GM18508 (cell line): Measurements from ENCODE around the gene UTP14C.
"Not testable (repeated sequence)": the region's sequence is repeated elsewhere in the genome, so short reads cannot be mapped to it uniquely, and the experiment has no call there.

Source experiments
- ATAC-seq: cut with Tn5 transposase; IDR thresholded peaks from one replicate; pipeline ENCODE4 v1.9.1; 2021; ENCODE audit warnings: moderate number of reproducible peaks; ENCODE audit not compliant: insufficient read depth, unreplicated experiment

The UTP14C gene

DNA sequence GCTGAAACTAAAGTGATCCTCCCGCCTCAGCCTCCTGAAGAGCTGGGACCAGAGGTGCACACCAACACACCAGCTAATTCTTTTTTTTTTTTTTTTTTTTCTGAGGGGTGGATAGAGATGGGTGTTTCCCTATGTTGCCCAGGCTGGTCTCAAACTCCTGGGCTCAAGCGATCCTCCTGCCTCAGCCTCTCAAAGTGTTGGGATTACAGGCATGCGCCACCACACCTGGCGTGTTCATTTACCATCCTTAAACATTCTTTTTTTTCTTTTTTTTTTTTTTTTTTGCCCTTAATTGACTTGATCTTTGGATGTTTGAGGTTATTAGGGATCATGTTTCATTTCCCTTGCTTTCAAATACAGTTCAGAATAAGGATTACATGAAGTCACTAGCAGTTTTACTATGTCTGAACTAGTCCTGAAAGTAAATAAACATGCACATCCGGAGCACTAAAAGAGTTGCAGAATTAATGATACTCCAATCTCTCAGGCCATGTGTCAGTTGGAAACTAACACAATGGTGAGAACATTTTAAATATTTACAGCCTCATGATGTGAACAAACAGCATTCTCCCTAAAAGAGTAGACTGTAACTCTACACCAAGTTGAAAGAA, 10.2 kb downstream of the UTP14C start:
- ATAC-seq, result no peak

DNA sequence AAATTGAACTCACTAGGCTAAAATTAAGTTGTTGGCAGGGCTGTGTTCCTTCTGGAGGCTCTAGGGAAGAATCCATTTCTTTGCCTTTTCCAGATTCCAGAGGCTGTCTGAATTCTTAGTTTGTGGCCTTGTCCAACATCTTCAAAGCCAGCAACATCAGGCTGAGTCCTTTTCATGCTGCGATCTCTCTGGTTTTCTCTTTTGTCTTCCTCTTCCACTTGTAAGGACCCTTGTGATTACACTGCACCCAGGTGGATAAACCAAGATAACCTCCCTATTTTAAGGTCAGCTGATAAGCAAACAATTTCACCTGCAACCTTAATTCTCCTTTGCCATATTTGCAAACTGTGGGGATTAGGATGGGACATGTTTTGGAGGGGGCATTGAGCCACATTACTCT, 11.5 kb downstream of the UTP14C start:
- no peak for ATAC-seq

DNA sequence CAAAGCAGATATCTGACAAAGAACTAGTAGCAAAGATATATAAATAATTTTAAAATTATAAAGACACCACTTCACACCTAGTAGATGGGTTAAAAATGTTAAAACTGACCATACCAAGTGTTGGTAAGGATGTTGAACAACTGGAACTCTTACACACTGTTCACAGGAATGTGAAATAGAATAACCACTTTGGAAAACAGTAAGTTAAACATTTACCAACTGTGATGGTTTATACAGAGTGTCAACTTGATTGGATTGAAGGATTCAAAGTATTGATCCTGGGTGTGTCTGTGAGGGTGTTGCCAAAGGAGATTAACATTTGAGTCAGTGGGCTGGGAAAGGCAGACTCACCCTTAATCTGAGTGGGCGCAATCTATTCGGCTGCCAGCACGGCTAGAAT, 19.2 kb downstream of the UTP14C start:
- ATAC-seq, result no peak

DNA sequence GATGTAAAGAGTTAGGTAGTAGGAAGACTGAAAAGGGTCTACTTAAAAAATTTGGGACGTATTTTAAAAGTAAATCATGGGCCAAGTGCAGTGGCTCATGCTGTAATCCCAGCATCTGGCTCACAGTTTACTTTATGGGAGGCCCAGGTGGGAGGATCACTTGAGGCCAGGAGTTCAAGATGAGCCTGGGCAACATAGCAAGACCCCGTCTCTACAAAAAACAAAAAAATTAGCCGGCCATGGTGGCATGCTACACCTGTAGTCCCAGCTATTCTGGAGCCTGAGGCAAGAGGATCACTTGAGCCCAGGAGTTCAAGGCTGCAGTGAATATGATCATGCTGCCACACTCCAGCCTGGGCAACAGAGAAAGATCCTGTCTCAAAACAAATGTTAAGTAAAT, 23.0 kb downstream of the UTP14C start:
- ATAC-seq, result no peak

DNA sequence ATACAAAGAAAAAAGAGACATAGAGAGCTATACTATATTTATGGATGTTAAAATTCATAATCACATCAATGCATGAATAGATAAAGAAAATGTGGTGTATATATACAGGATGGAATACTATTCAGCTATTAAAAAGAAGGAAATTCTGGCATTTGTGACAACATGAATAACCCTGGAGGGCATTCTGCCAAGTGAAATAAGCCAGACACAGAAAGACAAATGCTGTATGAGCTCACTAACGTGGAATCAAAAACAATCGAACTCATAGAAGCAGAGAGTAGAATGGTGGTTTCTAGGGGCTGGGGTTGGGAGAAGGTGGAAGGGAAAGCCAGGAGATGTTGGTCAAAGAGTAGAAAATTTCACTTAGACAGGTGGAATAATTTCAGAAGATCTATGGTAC, 24.0 kb downstream of the UTP14C start:
- ATAC-seq, result no peak

DNA sequence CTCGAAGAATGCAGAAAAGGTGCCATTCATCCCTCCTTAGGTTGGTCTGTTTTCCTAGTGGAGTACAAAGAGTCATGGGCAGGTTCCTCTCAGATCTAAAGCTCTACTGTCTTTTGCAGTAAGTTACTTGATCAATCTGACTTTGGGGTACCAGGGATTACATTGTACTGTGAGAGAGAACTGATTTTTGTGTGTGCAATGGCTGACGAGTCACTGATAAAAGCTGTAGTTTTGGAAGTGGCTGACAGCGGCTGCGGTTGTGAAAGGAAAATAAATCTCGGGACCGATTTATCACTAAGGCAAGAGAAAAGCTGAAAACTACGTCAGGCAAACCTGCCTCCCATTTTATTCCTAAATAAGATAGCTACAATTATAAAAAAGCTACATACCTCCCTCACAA, 26.9 kb downstream of the UTP14C start:
- ATAC-seq, result no peak

DNA sequence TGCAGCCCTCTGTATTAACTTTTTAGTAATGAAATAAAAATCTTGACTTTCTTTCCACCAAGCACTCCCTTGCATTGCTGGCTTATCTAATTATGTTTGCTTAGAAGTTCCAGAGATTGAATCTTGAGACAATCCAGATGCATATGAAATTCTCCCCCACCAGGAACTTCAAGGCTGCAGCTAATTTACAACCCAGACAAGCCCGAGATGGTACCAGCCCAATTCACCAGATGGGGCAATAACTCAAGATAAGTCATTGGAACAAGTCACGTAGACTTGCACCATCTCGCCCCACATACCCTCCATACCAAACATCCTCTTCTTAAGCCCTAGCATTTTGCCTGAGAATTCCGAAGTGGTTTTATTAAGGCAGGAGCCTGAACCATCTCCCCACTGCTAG, 29.0 kb downstream of the UTP14C start:
- ATAC-seq, result no peak

DNA sequence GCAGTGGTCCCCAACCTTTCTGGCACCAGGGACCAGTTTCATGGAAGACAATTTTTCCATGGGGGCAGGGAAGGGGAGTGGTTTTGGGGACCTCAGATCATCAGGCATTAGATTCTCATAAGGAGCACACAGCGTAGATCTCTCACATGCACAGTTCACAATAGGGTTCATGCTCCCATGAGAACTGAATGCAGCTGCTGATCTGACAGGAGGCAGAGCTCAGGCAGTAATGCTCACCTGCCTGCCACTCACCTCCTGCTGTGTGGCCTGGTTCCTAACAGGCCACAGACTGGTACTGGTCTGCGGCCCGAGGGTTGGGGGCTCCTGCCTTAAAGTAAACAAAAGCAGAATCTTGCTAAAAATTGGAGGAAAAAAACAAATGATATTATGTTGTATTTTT, 36.6 kb downstream of the UTP14C start:
- ATAC-seq, result not testable (repeated sequence)

DNA sequence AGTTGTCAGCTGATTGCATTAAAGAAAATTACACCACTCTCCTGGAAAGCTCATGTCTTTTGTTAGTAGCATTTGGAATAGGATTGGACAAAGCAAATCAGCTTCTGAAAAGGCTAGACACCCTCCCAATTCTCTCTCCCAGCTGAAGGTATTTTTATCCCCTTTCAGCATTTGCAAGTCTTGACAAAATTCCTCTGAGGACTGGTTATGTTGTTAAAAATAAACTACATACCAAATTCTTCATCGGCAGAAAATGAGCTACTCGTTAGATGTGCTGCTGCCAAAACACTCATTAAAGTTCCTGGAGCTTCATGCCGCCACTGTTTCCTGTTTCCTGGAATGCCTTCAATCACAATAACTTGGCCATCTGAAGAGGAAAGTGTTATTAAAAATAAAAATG, 37.1 kb downstream of the UTP14C start:
- ATAC-seq, result no peak

DNA sequence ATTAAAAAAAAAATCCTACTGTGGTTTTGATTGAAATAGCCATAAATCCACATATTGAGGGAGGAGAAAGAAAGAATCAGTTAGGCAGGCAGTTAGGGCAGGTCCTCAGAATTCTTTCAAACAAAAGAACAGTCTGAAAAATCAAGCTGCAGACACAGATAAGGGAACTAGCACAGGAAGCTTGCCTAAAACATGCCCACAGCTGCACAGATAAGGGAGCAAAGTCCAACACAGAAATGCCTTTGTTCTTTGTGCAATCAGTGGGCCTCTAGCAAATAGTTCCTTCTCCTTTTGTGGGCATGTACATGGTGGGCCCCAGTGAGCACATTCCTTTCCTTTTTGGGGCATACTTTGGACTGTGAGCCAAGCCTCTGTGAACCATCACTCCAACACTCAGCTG, 42.7 kb downstream of the UTP14C start:
- no peak for ATAC-seq

DNA sequence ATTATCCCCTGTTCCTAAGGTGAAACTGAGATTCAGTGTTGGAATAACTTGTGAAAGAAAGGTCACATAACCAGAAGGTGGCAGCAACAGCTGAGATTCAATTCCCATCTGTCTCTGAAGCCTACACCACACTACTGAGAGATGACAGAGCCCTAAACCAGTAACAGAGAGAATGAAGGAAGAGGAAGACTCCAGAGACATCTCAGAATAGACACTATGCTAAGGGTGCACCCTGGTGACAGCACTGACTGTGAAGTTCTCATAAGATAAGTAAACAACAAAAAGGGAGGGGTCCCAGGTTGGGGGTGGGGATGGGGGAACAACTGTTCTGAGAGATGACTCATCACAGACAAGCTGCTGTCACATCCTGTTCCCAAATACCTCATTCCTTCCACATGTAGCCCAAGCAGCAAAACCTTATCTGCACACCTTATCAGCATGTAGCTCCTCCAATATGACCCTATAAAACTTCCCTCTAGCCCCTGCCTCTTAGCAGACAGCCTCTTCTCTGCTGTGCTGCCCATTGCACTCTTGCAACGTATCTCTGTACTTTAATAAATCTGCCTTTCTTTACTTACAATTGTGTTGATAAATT, 46.5 kb downstream of the UTP14C start:
- ATAC-seq, result no peak
